Hematopoietic multipotent progenitor cell treated with erythropoietin and hydrocortisone succinate and interleukin-3 and kit ligand, for 6 days (in vitro differentiated cells): ENCODE data around the gene KATNA1.

Experiments
- DNase-seq: peaks from one replicate; pipeline ENCODE4 v3.0.0-alpha.2; 2015

The KATNA1 gene

GRCh38 chr6:149608381-149608982, 40.0 kb downstream of the KATNA1 start:
- DNase-seq = no peak

GRCh38 chr6:149600508-149600907, 48.0 kb downstream of the KATNA1 start:
- DNase-seq = no peak

- no peak for DNase-seq
Measured at GRCh38 chr6:149593408-149593807, 55.1 kb downstream of the KATNA1 start.

- no peak for DNase-seq
Measured at GRCh38 chr6:149592983-149593382, 55.5 kb downstream of the KATNA1 start.

GRCh38 chr6:149586149-149586548, 62.4 kb downstream of the KATNA1 start:
- DNase-seq = no peak

- no peak for DNase-seq
Measured at GRCh38 chr6:149581349-149581748, 67.2 kb downstream of the KATNA1 start.

GRCh38 chr6:149580880-149581279, 67.6 kb downstream of the KATNA1 start:
- no peak for DNase-seq

GRCh38 chr6:149567945-149568585, 80.4 kb downstream of the KATNA1 start:
- DNase-seq = no peak

- no peak for DNase-seq
Measured at GRCh38 chr6:149567194-149567586, 81.3 kb downstream of the KATNA1 start.

- peak; percentile 62 for DNase-seq
Measured at GRCh38 chr6:149566410-149567193, 81.9 kb downstream of the KATNA1 start.

GRCh38 chr6:149565527-149566409, 82.7 kb downstream of the KATNA1 start, which contains the start of gene GINM1:
GINM1 (plus strand) TSS chr6:149566375; CDS start chr6:149566415, 40 bp downstream.
- peak; percentile 97 for DNase-seq

GRCh38 chr6:149563928-149564325, 84.6 kb downstream of the KATNA1 start:
- no peak for DNase-seq

- no peak for DNase-seq
Measured at GRCh38 chr6:149563203-149563927, 85.1 kb downstream of the KATNA1 start.

- peak; percentile 66 for DNase-seq
Measured at GRCh38 chr6:149560736-149561135, 87.8 kb downstream of the KATNA1 start.

GRCh38 chr6:149559389-149559788, 89.1 kb downstream of the KATNA1 start:
- no peak for DNase-seq

GRCh38 chr6:149558029-149558428, 90.5 kb downstream of the KATNA1 start:
- no peak for DNase-seq

GRCh38 chr6:149551920-149552319, 96.6 kb downstream of the KATNA1 start:
- no peak for DNase-seq

GRCh38 chr6:149545754-149546471, 102.6 kb downstream of the KATNA1 start, which contains the start of gene PPIL4:
PPIL4 (minus strand) TSS chr6:149546043; CDS start chr6:149546005, 38 bp downstream.
- DNase-seq = peak; percentile 95

- peak; percentile 88 for DNase-seq
Measured at GRCh38 chr6:149545258-149545753, 103.2 kb downstream of the KATNA1 start.
